Stimulated activated naive CD4-positive, alpha-beta T cell treated with Interleukin-2 at 50 U/mL for 16 hours (primary cell): ENCODE data around the gene PACRG.

Experiments
- DNase-seq: peaks from one replicate; lab custom pipeline; 2025; lab: John Stamatoyannopoulos, UW

PACRG gene

GRCh38 chr6:163288066-163288465, 560.3 kb downstream of the PACRG start:
- no peak for DNase-seq

- DNase-seq, result no peak
Observed at GRCh38 chr6:163288915-163289314, 561.1 kb downstream of the PACRG start.

GRCh38 chr6:163289447-163289846, 561.7 kb downstream of the PACRG start:
- DNase-seq, result no peak

- DNase-seq, result no peak
Observed at GRCh38 chr6:163290545-163291274, 562.9 kb downstream of the PACRG start.

- DNase-seq, result no peak
Observed at GRCh38 chr6:163291622-163292021, 563.8 kb downstream of the PACRG start.

GRCh38 chr6:163293286-163293685, 565.5 kb downstream of the PACRG start:
- DNase-seq, result no peak

- no peak for DNase-seq
Observed at GRCh38 chr6:163294734-163295133, 567.0 kb downstream of the PACRG start.

- no peak for DNase-seq
Observed at GRCh38 chr6:163296835-163297519, 569.2 kb downstream of the PACRG start.

- no peak for DNase-seq
Observed at GRCh38 chr6:163298079-163298830, 570.5 kb downstream of the PACRG start.

- DNase-seq, result no peak
Observed at GRCh38 chr6:163300838-163301237, 573.1 kb downstream of the PACRG start.

- DNase-seq, result no peak
Observed at GRCh38 chr6:163301726-163302635, 574.2 kb downstream of the PACRG start.

- DNase-seq, result no peak
Observed at GRCh38 chr6:163302747-163303146, 575.0 kb downstream of the PACRG start.

GRCh38 chr6:163306000-163306399, 578.2 kb downstream of the PACRG start:
- DNase-seq, result no peak

- DNase-seq, result no peak
Observed at GRCh38 chr6:163308629-163309440, 581.1 kb downstream of the PACRG start.

- no peak for DNase-seq
Observed at GRCh38 chr6:163309491-163310026, 581.8 kb downstream of the PACRG start.

GRCh38 chr6:163310096-163310972, 582.6 kb downstream of the PACRG start:
- DNase-seq, result no peak

- DNase-seq, result no peak
Observed at GRCh38 chr6:163310973-163311383, 583.2 kb downstream of the PACRG start.

- DNase-seq, result no peak
Observed at GRCh38 chr6:163311830-163312229, 584.1 kb downstream of the PACRG start.

- DNase-seq, result no peak
Observed at GRCh38 chr6:163313566-163313965, 585.8 kb downstream of the PACRG start.

GRCh38 chr6:163313981-163314380, 586.2 kb downstream of the PACRG start:
- no peak for DNase-seq
